Medulla oblongata (tissue), 1 donor: Measurements from ENCODE around the gene MYOF.
"Not testable (repeated sequence)": the region's sequence is repeated elsewhere in the genome, so short reads cannot be mapped to it uniquely, and the experiment has no call there.

Experiments
- DNase-seq: peaks from one replicate; pipeline ENCODE4 v3.0.0-alpha.2; 2015; ENCODE audit errors: extremely low spot score

MYOF gene

DNA sequence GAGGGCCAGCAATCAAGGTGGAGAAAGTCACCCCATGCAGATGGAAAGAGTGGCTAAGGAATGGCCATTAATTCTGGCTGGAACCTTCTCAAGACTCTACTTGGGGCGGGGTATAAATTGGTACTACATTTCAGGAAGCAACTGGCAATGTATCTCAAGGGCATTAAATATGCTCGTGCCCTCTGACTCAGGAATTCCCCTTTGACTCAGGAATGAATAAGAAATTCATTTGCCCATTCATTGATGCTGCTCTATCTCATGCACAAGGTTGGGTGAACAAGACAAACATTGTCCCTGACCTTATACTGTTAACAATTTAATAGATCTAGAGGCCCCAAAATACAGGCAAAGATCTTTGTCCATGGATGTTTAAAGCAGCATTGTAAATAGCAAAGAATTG is 188.1 kb downstream of the MYOF start:
- no peak for DNase-seq

DNA sequence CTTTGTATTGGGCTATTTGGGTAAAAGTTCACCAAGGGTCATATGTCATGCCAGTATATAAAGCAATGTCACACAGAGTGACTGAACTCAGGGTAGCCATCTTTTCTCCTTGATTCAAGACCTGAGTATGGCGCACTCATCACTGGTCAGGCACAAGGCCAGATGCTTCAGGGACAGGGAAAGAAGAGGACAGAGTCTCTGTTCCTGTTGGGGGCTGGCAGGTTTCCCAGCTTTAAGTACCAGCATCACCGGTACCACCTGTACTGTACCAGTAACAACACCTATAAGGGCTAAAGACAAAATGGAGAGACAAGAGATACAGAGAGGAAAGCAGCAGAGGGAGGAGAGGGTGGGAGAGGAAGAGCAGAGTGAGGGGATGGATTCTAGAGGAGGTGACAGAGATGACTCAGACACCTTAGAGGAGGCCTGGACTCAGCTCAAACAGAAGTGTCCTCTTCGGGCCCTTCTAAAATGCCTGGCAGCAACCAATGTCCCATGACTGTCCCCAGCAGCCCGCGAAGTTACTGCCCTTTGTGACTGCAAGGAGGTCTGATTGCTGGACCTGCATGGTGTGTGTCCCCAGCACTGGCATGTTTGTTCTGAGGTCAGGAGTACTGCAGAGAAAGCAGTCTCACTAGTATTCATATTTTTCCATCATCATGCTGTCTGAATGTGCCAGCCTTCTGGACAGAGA is 191.3 kb downstream of the MYOF start:
- DNase-seq = no peak

GRCh38 chr10:93288679-93289634 is 193.2 kb downstream of the MYOF start:
- DNase-seq = peak; percentile 81

DNA sequence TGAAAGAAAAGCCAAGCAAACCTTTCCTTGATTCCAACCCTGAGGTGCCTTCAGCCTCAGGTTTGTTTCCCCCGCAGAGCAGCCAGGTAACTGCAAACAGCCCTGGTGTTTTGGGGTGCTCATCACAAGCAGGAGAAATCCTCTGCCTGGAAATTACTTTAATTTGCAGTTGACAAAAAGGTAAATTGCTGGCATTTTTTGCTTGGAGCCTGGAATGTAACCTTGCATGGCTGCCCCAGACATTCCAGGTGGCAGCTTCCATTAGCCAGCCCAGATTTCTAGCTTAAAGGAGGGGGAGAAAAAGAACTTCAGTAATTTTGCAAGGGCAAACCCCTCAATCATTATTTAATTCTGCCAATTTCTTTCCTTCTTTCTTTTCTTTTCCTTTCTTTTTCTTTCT is 194.4 kb downstream of the MYOF start:
- no peak for DNase-seq

DNA sequence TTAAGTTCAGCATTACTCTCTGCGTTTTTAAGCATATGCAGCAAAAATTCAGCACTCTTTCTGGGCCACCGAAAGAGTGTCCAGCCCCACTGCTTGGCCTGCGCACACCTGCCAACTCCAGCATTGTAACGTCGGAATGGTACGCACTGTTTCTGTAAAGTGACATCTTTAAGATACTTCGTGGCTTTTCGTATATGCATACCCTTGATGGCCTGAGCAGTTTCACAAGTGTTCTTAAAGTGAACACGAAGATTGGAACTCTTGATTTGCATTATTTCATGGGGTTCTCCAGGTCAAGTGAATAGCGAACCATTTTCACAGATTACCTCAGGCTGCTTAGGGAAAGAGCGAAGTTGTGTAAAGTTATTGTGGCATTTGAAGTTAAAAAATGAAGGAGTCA is 197.9 kb downstream of the MYOF start:
- not testable (repeated sequence) for DNase-seq

- DNase-seq = no peak
Observed at GRCh38 chr10:93281367-93281720, 200.8 kb downstream of the MYOF start.

GRCh38 chr10:93280699-93281366 is 201.3 kb downstream of the MYOF start:
- DNase-seq = no peak

GRCh38 chr10:93280121-93280698 is 201.9 kb downstream of the MYOF start:
- no peak for DNase-seq

DNA sequence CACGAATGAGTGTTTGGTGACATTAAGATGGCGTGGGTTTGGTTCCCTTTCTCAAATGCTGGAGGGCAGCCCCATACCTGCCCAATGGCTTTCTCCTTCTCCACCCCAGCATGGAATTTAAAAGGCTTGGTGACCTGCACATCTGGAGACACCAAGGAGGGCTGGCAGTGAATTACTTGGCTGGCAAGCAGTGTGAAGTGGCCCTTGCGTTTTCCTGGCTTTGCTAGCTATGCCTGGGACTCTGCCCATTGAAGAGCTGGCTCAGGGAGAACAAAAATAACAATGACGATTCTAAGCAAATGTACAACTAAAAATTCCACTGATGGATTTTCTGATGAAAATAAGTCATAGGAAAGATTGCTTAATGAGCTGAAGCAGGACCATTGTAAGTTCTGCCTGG is 204.8 kb downstream of the MYOF start:
- no peak for DNase-seq

GRCh38 chr10:93274419-93274818 is 207.7 kb downstream of the MYOF start:
- no peak for DNase-seq

- no peak for DNase-seq
Observed at GRCh38 chr10:93272884-93273675, 209.1 kb downstream of the MYOF start.

GRCh38 chr10:93271347-93271746 is 210.8 kb downstream of the MYOF start:
- no peak for DNase-seq

DNA sequence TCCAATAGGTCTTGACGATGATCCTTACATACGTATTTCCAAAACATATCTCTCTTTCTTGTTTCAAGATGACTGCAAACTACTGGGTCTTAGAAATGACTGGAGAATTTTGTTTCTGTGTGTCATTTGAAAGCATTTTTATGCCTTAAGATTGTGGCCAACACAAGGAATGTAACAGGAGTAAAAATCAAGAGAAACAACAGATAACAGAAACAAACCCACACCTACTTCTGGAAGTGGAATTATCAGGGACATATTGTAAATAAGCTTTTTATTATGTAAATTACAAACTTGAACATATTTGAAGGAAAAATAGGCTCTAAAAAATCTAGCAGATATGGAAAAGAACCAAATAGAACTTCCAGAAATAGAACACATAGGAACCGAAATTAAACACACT is 212.9 kb downstream of the MYOF start:
- DNase-seq = no peak

DNA sequence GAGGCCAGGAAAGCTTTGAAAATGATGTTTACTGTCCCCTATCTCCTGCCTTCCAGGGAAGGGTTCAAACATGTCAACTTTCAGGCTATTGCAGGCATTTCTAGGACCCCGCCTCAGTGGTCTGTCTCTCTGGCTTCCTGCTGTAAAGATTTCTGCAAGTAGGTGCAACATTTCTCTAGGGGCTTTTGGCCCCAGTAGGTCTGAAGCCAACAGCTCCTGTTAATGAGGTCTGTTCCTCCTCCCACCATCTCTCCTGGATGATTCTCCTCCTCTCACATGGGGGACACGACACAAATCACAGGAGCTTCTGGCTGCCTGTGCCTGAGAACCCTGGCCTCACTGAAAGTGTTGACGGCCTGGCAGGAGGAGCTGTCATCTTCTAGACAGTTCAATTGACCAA is 214.1 kb downstream of the MYOF start:
- DNase-seq = no peak

- DNase-seq = no peak
Observed at GRCh38 chr10:93267521-93267920, 214.6 kb downstream of the MYOF start.

DNA sequence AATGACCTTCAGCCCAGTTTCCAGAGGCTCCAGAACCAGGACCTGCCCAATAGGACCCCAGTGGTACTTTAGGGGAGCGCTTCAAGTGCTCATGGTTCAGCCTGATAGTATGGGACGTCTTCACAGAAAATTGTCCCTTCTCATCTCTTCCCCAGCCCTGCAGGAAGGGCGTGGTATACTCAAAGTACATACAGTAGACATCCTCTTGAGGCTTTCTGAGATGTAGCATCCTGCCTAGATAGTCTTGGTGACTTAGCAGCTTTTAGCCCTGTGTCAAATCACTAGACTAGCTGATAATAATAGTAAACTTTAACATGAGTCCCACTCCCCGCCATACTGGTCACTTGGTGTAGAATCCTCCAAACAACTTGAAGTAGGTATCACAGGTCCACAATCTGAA is 215.3 kb downstream of the MYOF start:
- DNase-seq = no peak

GRCh38 chr10:93261961-93262610 is 220.0 kb downstream of the MYOF start:
- no peak for DNase-seq

GRCh38 chr10:93261089-93261488 is 221.0 kb downstream of the MYOF start:
- no peak for DNase-seq

GRCh38 chr10:93259126-93259525 is 223.0 kb downstream of the MYOF start:
- no peak for DNase-seq
